A673 (cell line): ENCODE measurements around the gene COMT. TPM values are rescaled to one million over a fixed set of nuclear protein-coding genes. Genes with fewer than 3 reads are reported as not detected.

Experiments
- BruUV-seq: library from RNA; stranded (reverse); fragments of 400-500 nt; replicated peaks from 2 replicates; lab custom pipeline; 2021; lab: Mats Ljungman, UMichigan
- CTCF ChIA-PET: fragments of 300-600 bp; sonication (Branson Sonifier 250); formaldehyde crosslinking; loops from one replicate; lab custom pipeline; 2022; ENCODE audit warnings: antibody characterized with exemption; lab: Charles Lee
- POLR2A ChIA-PET: fragments of 300-600 bp; sonication (Branson Sonifier 250); formaldehyde crosslinking; loops from one replicate; lab custom pipeline; 2022; ENCODE audit warnings: antibody characterized with exemption; ENCODE audit not compliant: low non-redundant PET; lab: Charles Lee
- DNase-seq: peaks from one replicate; pipeline ENCODE4 v3.0.0-alpha.2; 2015; ENCODE audit warnings: low spot score
- H3K27ac ChIP-seq: fragments of 200-600 bp; sonication (generic); 2 replicates; pipeline ENCODE4 v1.5.1; 2016; ENCODE audit warnings: mixed run types, low read depth, mild to moderate bottlenecking, mixed read lengths, antibody characterized with exemption, low read length; ENCODE audit not compliant: poor library complexity, severe bottlenecking
- H3K27me3 ChIP-seq: fragments of 200-600 bp; sonication (generic); replicated peaks from 2 replicates; pipeline ENCODE4 v1.6.1; 2017; ENCODE audit warnings: mixed run types, low read depth, mild to moderate bottlenecking, mixed read lengths, antibody characterized with exemption, low read length; ENCODE audit not compliant: insufficient read depth, poor library complexity
- H3K36me3 ChIP-seq: fragments of 200-600 bp; sonication (generic); 2 replicates; pipeline ENCODE4 v1.6.1; 2016; ENCODE audit warnings: mixed run types, mild to moderate bottlenecking, mixed read lengths, antibody characterized with exemption, low read length; ENCODE audit not compliant: insufficient read depth, poor library complexity, severe bottlenecking
- H3K4me1 ChIP-seq: fragments of 200-600 bp; sonication (generic); 2 replicates; pipeline ENCODE4 v1.6.1; 2017; ENCODE audit warnings: mixed run types, mild to moderate bottlenecking, mixed read lengths, antibody characterized with exemption, low read length; ENCODE audit not compliant: insufficient read depth, poor library complexity, severe bottlenecking
- H3K4me3 ChIP-seq: fragments of 200-600 bp; sonication (generic); 2 replicates; pipeline ENCODE4 v1.5.1; 2016; ENCODE audit warnings: low read depth, mixed run types, mild to moderate bottlenecking, mixed read lengths, low read length; ENCODE audit not compliant: poor library complexity, severe bottlenecking
- H3K9me3 ChIP-seq: fragments of 200-600 bp; sonication (generic); 2 replicates; pipeline ENCODE4 v1.6.1; 2016; ENCODE audit warnings: mixed run types, low read depth, mild to moderate bottlenecking, mixed read lengths, antibody characterized with exemption, low read length; ENCODE audit not compliant: poor library complexity, severe bottlenecking
- CTCF ChIP-seq: fragments of 300-800, 200-600 bp; sonication (generic); conservative IDR thresholded peaks from 2 replicates; pipeline ENCODE4 v1.5.1; 2017; ENCODE audit warnings: low read depth, mild to moderate bottlenecking, antibody characterized with exemption, low read length, moderate library complexity, mixed read lengths
- EZH2 ChIP-seq: fragments of 200-600 bp; sonication (generic); IDR thresholded peaks from 2 replicates; pipeline ENCODE4 v1.6.1; 2017; ENCODE audit warnings: borderline replicate concordance, low read depth, mild to moderate bottlenecking, mixed read lengths, antibody characterized with exemption, low read length; ENCODE audit not compliant: poor library complexity, severe bottlenecking
- intact Hi-C: fragments of 100-400 bp; cut with micrococcal nuclease; formaldehyde crosslinking; loops from one replicate; pipeline ENCODE4 v1.10.0; 2022; ENCODE audit not compliant: unreplicated experiment
- total RNA-seq: library from RNA; stranded (reverse); gene quantifications from 2 replicates; pipeline ENCODE4 v1.2.3, GENCODE V29; 2021

The COMT gene
- total RNA-seq, 1 experiment from 2014 or later, result 87.8 TPM

GRCh38 chr22:19971276-19972124 is 29.9 kb downstream of the COMT start:
- Histone ChIP-seq H3K4me3 (no peak overlapping the region), H3K27me3 (no peaks in the 10 kb centered on the region), H3K4me1 (peaks cover 16% of the 10 kb centered on the region), H3K27ac (no peak overlapping the region), H3K9me3 (no peaks in the 10 kb centered on the region), H3K36me3 (peaks cover 30% of the 10 kb centered on the region)
- DNase-seq, result no peak
- intact Hi-C loops, result loop anchor here (5.0 to 10.0 kb wide), 3 partner anchors 113 to 323 kb away; partner anchors contain the start of gene DGCR8
- no TSS peak for BruUV-seq
- ChIA-PET POLR2A (no interaction called here), CTCF (interaction anchor here (1.9 kb wide), 1 partner anchor 42 kb away, joined by 6 read pairs; no protein-coding TSS in a partner anchor)
- TF ChIP-seq CTCF (no peak), EZH2 (no peak)

DNA sequence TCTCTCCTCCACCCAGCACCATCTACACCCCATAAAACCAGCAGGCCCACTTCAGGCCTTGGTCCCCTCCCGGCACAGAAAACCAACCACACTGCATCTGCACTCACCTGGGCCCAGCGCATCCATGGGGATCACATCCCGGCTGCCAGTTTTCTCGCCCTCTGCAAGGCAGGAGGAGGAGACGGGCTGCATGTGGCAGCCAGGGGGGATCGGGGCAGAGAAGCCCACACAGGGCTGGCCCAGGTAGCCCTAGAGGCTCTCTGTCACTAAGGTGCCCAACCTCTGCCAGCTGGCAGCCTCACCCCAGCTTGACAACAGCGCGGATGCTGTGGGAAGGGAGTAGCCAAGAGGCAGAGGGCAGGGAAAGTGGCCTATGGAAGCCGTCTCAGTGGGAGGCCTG is 30.7 kb downstream of the COMT start:
- no peak overlapping the region for H3K4me3 ChIP-seq
- peaks cover 16% of the 10 kb centered on the region for H3K4me1 ChIP-seq
- no peaks in the 10 kb centered on the region for H3K27me3 ChIP-seq
- DNase-seq, result no peak
- CTCF ChIA-PET, result interaction anchor here (1.9 kb wide), 1 partner anchor 41 kb away, joined by 6 read pairs; no protein-coding TSS in a partner anchor
- H3K36me3 ChIP-seq, result peaks cover 23% of the 10 kb centered on the region
- BruUV-seq, result no TSS peak
- no peaks in the 10 kb centered on the region for H3K9me3 ChIP-seq
- no peak overlapping the region for H3K27ac ChIP-seq
- TF ChIP-seq EZH2 (no peak), CTCF (no peak)
- intact Hi-C loops, result loop anchor here (5.0 to 10.0 kb wide), 3 partner anchors 113 to 323 kb away; partner anchors contain the start of gene DGCR8
- POLR2A ChIA-PET, result interaction anchor here (0.7 kb wide), 1 partner anchor 32 kb away, joined by 3 read pairs; no protein-coding TSS in a partner anchor

DNA sequence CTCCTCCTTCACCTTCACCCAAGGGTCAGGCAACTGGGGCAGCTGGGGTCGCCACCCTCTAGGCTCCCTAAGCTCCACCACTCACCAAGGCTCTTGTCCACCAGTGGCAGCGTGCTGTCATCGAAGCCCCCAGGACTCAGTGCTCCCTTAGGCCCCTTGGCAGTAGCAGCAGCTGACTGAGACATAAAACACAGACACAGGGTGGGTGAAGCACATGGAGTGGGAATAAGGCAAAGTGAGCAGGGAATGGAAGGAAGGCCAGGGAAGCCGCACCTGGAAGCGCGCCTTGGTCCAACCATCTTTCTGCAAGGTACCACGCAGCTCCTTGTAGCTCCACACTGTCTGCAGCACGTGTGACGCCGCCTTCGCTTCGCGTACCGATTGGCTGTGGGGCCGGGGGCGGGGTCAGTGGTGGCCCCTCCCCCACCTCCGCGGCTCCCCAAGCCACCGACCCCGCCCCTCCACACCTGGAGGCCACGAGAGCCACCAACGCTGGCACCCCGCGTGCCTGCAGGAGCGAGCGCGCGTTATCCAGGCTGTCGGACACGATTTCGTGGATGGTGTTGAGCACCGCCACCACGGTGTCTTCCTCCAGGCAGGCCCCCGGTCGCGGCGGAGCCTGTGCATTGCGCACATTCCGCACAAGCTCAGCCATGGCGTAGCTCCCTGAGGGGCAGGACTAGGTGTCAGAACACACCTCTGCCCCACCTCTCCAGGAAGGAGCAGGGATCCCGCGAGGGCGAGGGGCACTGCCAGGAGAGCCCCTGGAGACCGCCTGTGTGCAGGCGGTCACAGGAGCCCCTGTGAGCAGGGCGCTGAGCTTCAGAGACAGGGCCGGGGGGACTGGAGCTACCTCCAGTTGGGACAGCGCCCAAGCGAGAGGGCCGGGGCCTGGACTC is 31.3 kb downstream of the COMT start:
- Histone ChIP-seq H3K4me1 (peaks cover 16% of the 10 kb centered on the region), H3K27ac (no peak overlapping the region), H3K9me3 (no peaks in the 10 kb centered on the region), H3K4me3 (no peak overlapping the region), H3K36me3 (peaks cover 16% of the 10 kb centered on the region), H3K27me3 (no peaks in the 10 kb centered on the region)
- TF ChIP-seq CTCF (no peak), EZH2 (no peak)
- ChIA-PET CTCF (interaction anchor here (1.9 kb wide), 1 partner anchor 40 kb away, joined by 6 read pairs; no protein-coding TSS in a partner anchor), POLR2A (interaction anchor here (0.7 kb wide), 1 partner anchor 32 kb away, joined by 3 read pairs; no protein-coding TSS in a partner anchor)
- no TSS peak for BruUV-seq
- intact Hi-C loops, result loop anchor here (5.0 to 10.0 kb wide), 3 partner anchors 112 to 322 kb away; partner anchors contain the start of gene DGCR8
- DNase-seq, result no peak
